Activated effector memory CD4-positive, alpha-beta T cell treated with anti-CD3 and anti-CD28 coated beads, Interleukin-2, amount 50 U/mL, for 16 hours (primary cell): ENCODE data around the gene SLCO2B1.

Source experiments
- DNase-seq: peaks from one replicate; pipeline ENCODE4 v3.0.0-alpha.2; 2020

SLCO2B1 gene

DNA sequence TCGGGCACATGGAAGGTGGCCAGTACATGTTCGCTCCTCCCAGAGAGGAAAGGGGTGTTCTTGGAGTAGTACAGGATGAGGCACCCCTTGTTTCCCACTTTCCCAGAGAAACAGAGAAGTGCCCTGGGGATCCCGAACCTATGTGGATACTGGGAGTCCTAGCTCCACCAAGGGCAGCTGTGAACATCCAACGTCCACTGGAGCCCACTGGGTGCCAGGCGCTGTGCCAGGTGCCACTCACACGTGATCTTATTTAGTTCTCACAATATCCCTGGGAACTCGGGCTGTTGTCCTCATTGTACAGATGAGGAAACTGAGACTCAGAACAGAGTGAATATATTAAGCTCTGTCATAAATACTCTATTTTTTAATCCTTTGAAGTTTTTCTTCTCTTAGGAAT, 12.0 kb downstream of the SLCO2B1 start:
- DNase-seq = no peak

DNA sequence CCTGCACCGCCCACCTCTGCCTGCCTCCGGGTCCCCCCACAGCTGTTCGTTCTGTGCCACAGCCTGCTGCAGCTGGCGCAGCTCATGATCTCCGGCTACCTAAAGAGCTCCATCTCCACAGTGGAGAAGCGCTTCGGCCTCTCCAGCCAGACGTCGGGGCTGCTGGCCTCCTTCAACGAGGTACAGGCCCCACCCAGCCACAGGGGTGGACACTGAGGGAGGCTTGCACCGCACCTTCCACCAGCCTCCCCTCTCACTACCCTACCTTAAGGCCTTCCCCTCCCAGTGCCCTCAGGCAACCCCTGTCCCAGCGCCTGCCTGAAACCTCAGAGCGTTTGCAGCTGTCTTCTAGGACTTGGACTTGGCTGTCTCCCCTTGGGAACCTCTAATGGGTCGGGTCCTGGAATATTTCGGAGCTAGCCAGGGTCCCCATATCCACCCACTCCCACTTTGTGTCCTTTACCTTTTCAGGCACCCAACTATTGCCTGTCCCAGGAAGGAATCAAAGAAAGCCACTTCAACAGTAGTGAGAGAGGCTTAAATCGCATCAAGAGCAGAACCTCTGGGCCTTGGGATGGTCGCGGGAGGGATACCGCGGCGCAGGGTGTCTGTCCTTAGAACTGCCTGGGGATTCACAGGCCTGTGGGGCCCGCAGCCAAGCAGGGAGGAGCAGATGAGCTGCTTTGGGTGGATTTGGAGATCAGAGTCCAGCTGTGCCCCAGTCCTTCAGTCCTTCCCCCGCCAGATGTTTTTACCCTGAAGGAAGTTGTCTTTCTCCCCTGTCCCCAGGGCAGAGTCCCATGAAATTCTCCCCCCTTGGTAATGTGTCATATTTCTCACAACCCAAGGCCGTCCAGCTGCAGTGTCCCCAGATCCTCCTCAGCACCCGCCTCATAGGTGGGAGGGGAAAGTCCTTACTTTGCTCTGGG, 13.3 kb downstream of the SLCO2B1 start:
- DNase-seq = no peak

DNA sequence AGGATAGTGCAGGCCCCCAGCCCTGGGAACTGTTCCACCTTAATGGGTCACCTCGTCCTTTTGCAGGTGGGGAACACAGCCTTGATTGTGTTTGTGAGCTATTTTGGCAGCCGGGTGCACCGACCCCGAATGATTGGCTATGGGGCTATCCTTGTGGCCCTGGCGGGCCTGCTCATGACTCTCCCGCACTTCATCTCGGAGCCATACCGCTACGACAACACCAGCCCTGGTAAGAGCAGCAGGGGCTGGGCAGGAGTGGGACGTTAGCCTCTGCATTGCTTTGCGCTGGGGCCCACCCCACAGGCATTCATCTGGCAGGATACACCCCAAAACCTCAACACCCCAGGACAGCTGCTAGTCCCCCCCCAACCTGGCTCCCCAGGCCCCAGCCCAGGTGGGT, 14.8 kb downstream of the SLCO2B1 start:
- no peak for DNase-seq

DNA sequence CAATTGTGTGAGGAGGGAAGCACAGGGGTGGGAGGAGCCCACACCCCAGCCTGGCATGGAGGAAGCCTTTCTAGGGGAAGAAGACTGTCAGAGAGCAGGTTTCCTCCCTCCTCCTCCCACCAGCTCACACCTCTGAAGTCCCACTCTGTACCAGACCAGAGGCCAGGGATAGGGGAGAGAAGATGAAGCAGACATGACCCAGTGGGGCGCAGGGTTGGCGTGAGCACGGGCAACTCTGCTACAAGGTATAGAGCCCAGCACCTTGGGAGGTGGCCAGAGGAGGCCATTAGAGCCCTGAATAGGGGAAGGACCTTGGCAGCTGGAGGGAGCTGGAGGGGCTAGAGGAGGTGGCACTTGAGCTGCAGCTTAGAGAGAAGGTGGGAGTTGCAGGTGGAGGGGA, 15.9 kb downstream of the SLCO2B1 start:
- DNase-seq = no peak

DNA sequence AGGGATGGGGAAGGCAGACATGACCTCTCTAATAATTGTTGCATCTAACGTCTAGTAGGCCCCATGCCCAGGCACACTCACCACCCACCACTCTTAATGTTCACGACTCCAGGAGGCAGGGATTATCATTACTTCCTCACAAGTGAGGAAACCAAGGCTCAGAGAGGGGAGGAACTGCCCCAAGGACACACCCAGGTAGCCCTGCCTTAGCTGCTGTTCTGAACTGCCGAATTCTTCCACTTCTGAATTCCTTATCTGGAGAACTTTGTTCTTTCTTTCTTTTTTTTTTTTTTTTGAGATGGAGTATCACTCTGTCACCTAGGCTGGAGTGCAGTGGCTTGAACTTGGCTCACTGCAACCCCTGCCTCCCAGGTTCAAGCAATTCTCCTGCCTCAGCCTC, 16.7 kb downstream of the SLCO2B1 start:
- DNase-seq = no peak

DNA sequence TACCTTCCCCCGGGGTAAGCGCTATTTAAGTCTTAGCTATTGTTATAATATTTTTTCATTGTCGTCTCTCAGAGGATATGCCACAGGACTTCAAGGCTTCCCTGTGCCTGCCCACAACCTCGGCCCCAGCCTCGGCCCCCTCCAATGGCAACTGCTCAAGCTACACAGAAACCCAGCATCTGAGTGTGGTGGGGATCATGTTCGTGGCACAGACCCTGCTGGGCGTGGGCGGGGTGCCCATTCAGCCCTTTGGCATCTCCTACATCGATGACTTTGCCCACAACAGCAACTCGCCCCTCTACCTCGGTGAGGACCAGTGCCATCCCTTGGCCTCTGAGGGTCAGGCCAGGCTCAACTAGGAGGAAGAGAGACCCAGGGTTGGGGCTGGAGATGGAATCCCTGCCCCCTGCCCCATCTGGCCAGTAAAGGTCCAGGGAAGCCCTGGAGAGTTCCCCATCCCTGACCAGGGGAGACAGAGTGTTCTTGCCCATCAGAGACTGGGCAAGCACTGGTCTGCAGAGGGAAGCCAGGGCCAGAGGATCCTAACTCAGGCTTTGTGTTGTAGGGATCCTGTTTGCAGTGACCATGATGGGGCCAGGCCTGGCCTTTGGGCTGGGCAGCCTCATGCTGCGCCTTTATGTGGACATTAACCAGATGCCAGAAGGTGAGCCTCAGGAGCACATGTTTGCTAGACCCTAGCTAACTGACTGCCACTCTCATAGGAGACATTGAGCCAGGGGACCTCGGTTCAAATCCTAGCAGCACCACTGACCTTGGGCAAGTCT, 18.4 kb downstream of the SLCO2B1 start:
- DNase-seq = no peak

DNA sequence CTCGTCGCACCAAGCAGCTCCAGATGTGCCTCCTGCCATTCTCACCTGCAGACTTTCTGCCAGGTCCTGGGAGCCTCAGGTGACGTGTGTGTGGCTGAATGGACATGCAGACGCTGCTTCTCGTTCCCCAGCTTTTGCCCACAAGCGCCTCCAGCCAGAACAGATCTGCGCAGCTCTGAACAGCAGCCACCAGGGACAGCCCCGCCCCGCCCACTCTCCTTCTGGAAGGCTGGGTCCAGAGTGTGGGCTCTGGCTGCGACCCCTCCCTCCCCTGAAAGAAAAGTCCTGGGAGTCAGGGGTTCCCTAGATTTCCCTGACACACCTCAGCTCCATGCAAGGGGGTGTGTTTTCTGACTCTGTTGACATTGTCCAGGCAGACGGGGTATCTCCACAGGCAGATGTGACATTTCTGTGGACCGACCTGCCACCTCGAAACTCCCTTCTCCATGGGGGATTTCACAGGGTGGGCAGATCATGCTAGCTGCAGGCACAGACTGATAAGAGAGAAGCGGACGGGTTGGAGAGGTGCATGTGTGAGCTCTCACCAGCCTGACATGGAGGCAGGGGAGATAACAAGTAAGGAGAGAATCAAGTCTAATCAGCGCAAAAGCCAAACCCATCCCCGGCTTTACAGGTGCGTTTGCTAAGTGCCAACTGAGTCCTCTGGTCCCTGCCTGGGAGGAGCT, 19.8 kb downstream of the SLCO2B1 start:
- no peak for DNase-seq

DNA sequence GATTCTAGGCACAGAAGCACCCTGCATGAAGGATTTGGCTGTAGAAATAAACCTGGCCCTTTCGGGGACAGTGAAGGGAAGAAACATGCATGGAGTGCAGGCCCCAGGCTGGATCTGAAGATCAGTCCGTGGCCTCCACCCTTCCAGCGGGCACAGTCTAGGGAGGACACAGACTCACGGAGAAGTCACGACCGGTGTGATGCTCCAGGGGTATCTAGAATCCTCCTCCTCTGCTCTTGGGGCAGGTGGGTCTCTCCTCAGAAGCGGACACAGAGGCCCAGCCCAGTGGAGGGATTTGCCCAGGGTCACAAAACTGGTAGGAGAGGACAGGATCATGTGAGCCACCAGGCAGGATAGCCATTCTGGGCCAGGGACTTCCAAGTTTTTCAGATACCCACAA, 22.4 kb downstream of the SLCO2B1 start:
- no peak for DNase-seq

DNA sequence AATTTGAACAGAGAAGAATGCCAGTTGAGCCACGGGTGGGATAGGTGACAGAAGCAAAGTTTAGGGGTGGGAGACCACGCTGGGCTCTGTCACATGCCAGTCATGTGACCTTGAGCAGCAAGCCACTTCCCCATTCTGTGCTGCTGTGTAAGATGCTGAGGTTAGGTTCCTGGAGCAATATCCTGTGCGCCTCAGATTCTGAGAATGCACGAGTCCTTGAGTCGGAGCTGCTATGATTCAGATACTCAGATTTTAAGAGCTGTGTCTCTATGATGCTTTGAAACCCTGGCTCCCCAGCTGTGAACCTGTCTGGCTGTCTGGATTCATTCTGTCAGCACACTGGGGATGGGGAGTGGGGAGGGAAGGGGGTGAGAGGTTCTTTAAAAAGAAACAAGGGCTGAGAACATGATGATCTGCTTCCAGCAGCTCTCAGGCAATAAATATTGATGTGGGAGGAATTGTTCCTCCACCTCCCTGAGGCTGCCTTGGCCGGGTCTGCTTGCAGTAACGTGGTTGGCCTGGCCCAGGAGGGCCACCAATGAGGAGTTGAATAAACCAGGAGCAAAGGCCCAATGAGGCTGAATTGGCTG, 24.0 kb downstream of the SLCO2B1 start:
- no peak for DNase-seq

DNA sequence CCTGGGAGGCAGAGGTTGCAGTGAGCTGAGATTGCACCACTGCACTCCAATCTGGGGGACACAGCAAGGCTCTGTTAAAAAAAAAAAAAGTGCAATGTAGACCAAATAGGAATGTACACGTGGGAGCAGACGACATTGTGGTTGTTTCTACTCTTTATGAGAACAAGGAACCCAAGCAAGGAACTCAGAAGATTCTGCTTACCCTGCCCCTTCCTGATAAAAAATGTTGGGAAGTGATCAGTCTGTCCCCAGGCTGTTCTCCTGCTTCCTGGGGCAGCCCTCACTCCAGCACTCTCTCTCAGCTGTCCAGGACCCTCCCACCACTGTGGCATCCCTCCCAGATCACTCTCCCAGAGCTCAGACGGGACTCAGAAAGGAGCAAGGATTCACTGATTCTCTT, 31.8 kb downstream of the SLCO2B1 start:
- DNase-seq = no peak

DNA sequence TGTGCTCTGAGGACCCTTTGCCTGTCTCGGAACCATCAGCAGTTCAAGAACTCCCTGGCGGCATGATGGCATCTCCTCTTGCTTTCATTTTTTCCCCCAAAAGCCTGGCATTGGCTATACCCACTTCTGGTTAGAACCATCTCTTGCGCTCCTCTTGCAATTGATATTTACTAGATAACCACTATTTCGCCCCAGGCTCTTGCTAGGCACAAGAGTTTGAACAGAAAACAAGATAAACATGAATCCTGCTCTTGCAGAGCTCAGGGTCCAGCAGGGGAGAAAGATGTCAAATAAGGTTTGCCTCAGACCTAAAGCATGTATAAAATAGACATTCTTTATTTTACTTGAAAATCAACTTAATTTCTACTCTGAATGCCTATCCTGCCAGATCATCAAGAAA, 33.1 kb downstream of the SLCO2B1 start:
- no peak for DNase-seq

DNA sequence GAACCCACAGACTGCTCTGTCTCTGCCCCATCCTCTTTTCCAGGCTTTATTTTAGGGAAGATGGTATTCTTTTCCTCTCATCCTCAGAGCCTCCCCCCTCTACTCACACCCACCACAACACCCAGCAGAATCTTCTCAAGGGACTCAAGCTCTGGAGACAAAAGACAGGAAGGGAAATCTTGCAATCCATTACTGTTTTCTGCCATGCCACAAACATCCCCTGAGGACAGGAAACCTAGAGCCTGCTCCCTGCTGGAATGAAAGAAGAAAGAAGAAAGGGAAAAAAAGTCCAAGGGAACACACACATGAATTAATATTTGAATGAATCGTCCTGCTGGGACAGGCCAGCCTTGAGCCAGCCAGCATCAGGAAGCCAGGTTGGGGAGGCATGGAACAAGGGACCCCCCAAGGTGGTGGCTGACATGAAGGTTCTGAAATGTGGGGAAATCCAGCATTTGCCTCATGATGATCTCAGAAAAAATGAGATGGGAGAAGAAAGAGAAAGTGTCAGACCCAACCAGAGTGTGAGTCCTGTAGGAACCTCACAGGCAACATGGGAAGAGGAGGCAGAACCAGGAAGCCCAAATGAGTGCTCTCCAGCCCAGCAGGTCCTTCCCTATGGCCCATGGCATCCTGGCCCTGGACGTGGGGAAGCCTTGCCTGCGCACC, 34.0 kb downstream of the SLCO2B1 start:
- no peak for DNase-seq

DNA sequence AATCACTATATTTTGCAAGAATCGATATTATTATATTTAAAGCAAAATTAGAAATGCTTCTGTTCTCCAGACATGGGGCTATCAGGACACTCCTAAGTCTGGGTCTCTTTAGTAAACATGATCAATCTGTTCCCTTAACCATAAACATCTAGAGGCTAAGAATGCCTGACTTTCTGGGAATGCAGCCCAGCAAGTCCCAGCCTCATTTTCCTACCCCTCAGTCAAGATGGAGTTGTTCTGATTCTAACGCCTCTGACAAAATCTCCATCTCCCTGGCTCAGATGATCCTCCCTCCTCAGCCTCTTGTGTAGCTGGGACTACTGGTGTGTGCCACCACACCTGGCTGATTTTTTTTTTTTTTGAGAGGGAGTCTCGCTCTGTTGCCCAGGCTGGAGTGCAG, 35.0 kb downstream of the SLCO2B1 start:
- DNase-seq = no peak

DNA sequence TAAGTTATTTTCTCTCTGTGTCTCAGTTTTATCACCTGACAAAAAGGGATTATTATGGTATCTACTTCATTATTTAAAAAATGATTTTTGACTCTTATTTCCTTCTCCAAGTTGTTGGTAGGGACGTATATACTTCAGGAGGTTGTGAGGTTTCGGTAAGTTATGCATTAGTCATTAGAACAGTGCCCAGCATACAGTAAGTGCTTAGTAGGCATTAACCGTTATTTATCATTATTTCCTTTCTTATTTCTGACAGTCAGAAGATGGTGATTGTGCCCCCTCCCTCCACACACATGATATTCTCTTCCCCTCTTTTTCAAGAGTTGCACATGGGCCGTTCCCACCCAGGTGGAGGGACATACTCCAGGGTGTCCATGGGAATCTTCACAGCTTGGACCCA, 36.1 kb downstream of the SLCO2B1 start:
- no peak for DNase-seq

DNA sequence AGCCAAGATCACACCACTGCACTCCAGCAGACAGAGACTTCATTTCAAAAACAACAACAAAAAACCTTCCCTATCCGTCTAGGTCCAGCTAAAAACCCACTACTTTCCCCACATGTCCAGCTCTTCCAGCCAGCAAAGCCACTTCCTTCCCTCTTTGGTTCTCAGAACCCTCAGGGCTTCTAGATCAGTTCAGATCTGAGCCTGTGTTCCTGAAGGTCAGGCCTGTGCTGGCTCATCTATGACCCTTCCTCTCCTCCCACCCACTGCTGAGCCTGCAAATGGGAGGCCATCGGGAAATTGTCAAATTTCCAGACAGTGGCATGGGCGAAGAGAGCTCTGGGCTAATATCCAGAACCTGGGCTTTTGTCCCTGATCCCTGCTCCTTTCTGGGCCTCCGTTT, 37.8 kb downstream of the SLCO2B1 start:
- DNase-seq = no peak

DNA sequence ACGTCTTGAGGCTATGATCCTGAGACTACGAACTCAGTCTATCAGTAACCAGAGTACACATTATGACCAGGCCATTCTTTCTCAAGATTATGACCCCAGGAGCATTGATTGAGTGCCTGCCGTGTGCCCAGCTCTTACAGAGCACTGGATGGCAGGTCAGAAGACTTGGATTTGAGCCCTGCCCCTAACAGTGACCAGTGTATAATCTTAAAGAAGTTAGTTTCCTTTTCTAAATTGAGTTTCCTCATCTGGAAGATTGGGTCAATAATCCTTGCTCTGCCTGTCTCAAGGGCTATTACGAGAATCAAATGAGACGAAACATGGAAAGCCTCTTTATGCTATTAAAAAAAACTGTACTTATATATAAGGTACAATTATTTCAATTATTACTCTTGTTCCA, 38.2 kb downstream of the SLCO2B1 start:
- DNase-seq = no peak

DNA sequence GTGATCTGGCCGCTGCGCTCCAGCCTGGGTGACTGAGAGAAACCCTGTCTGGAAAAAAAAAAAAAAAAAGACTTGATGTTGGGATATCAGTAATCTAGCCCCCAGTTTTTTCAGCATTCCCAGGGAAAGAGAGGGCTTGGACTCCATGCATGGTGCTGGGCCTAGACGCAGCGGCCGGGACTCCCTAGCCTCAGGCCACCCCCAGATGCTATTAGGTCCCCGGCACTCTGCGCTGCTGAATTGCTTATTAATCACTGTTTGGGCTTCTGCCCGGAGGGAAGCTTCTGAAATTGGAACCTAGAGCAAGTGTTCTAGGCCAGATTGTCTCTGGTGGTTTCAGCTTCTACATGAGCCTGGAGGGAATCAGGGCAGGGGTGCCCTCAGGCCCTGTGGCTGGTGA, 39.0 kb downstream of the SLCO2B1 start:
- no peak for DNase-seq

DNA sequence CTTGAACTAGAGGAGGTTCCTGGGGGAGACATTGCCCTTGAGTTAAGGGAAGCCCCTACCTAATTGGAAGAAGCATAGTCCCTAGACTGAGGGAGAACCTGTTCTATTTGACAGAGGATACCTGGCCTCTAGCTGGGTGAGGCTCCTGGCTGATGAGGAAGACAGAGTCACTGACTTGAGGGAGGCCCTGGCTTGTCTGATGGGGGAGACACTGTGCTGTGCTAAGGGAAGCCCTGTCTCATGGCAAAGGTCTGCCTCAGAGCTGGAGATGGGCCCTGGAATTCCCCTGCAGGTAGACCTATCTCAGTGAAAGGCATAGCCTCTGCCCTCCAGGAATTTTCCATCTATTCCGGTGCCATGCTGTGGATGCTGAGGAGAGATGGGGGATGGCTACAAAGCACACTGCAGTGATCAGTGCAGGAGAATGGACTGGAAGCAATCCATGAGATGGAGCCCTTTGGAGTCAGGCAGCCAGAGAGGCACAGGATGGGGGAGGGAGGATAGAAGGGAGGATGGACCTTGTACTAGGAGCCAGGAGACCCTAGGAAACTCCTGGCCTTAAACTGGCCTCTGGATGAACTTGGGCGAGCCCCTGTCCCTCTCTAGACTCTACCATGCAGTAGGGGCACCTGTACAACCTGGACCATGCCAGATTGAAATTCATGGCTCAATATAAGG, 39.9 kb downstream of the SLCO2B1 start:
- DNase-seq = no peak

DNA sequence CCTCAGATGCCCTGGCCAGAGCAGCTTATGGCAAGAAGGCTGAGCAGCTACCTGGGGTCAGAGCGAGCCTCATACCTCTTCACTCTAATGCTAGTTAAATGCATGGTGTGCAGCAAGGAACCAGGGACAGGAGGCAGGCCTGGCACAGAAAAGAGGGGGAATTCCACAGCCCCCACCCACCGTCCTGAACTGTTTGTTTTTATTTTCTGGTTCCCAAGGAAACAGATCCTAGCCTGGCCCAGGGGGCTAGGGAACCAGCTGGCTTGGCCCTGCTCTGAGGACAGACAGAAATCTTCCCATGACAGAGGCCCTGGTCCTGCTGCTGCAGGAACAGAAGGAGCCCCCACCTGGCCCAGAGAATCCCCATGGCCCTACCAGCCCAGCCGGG, 40.4 kb downstream of the SLCO2B1 start:
- DNase-seq = no peak

DNA sequence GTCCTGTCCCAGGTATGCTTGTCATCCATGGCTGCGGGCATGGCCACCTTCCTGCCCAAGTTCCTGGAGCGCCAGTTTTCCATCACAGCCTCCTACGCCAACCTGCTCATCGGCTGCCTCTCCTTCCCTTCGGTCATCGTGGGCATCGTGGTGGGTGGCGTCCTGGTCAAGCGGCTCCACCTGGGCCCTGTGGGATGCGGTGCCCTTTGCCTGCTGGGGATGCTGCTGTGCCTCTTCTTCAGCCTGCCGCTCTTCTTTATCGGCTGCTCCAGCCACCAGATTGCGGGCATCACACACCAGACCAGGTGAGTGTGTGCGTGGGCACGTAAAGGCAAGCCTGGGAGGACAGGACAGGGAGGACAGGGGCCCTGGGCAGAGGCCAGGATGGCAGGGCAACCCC, 42.4 kb downstream of the SLCO2B1 start:
- DNase-seq = no peak

DNA sequence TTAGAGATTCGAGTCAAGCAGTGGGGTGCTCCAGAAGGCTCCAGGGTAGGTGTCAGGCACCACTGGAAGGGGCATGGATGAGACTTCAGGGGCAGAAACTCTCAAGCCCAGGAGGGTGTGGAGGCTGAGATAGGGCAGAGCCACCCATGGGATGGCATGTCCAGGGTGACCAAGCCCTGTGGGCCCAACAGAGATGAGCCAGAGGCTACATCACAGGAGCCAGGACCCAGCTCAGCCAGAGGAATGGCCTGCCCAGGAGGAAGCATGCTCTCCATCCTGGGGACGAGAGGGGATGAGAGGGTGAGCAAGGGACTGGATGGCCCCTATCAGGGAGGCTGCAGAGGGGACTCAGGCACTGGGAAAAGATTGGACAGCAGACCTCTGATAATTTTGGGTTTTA, 42.8 kb downstream of the SLCO2B1 start:
- DNase-seq = no peak

DNA sequence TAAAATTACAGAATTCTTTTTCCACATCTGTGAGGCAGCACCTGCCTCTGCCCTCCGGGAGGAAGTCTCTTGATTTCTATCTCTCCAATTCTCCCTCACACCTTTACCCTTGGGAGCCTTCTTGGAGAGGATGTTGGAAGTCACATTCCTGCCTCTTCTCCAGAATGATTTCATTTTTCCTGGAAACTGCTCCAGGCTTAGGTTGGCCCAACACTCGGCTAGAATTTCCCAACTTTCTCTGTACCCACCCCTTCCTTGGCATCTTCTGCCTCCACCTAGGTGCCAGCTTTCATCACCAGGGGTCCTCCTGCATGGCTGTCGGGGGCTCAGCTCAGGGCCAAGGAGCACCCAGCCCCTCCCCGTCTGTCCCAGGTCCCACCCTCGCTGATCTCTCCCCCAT, 43.2 kb downstream of the SLCO2B1 start:
- no peak for DNase-seq
